Endodermal cell (in vitro differentiated cells): ENCODE results near the gene PITHD1. TPM values are rescaled to one million over a fixed set of nuclear protein-coding genes. Genes with fewer than 3 reads are reported as not detected.
"Not testable (repeated sequence)": the region's sequence is repeated elsewhere in the genome, so short reads cannot be mapped to it uniquely, and the experiment has no call there.

Experiments
- DNase-seq: peaks from one replicate; pipeline ENCODE4 v3.0.0-alpha.2; 2017
- H3K27ac ChIP-seq: 2 replicates; pipeline ENCODE4 v1.5.1; 2013; ENCODE audit warnings: mild to moderate bottlenecking, low read depth, low read length, moderate library complexity
- H3K27me3 ChIP-seq: 2 replicates; pipeline ENCODE4 v1.6.1; 2013; ENCODE audit warnings: mild to moderate bottlenecking, low read length, moderate library complexity; ENCODE audit not compliant: insufficient read depth, control insufficient read depth, poor library complexity, severe bottlenecking
- H3K36me3 ChIP-seq: 2 replicates; pipeline ENCODE4 v1.7.0; 2013; ENCODE audit warnings: mild to moderate bottlenecking, low read length, moderate library complexity; ENCODE audit not compliant: control insufficient read depth, insufficient read depth
- H3K4me1 ChIP-seq: one replicate; pipeline ENCODE4 v1.7.0; 2013; ENCODE audit warnings: low read length; ENCODE audit not compliant: control insufficient read depth, insufficient read depth
- H3K4me3 ChIP-seq: 2 replicates; pipeline ENCODE4 v1.5.1; 2013; ENCODE audit warnings: mild to moderate bottlenecking, low read length, moderate library complexity
- H3K9ac ChIP-seq: 2 replicates; pipeline ENCODE4 v1.6.1; 2013; ENCODE audit warnings: mild to moderate bottlenecking, low read length, moderate library complexity; ENCODE audit not compliant: poor library complexity, severe bottlenecking; ENCODE audit errors: extremely low read depth
- H3K9me3 ChIP-seq: 2 replicates; pipeline ENCODE4 v1.6.1; 2013; ENCODE audit warnings: mild to moderate bottlenecking, low read length, moderate library complexity; ENCODE audit not compliant: control insufficient read depth
- H3K27ac Mint-ChIP-seq: 2 replicates; pipeline ENCODE4 v1.8.0; 2020; ENCODE audit warnings: mixed read lengths
- H3K27me3 Mint-ChIP-seq: 2 replicates; pipeline ENCODE4 v1.8.0; 2021; ENCODE audit warnings: mild to moderate bottlenecking, mixed read lengths; ENCODE audit not compliant: insufficient read depth
- H3K36me3 Mint-ChIP-seq: 2 replicates; pipeline ENCODE4 v1.8.0; 2020; ENCODE audit warnings: low read depth, mixed read lengths
- H3K4me1 Mint-ChIP-seq: 2 replicates; pipeline ENCODE4 v1.8.0; 2020; ENCODE audit warnings: mixed read lengths
- H3K4me3 Mint-ChIP-seq: 2 replicates; pipeline ENCODE4 v1.8.0; 2020; ENCODE audit warnings: mild to moderate bottlenecking, moderate library complexity, mixed read lengths
- H3K9me3 Mint-ChIP-seq: 2 replicates; pipeline ENCODE4 v1.8.0; 2020; ENCODE audit warnings: mild to moderate bottlenecking, mixed read lengths
- WGBS, 2 experiments: methylation state at CpG; one replicate each; pipeline versions ENCODE4 v1.1.5 to v1.1.7; 2013; ENCODE audit warnings: missing lambda C conversion rate in 2 of 2, mixed read lengths in 1 of 2; ENCODE audit not compliant: insufficient coverage in 1 of 2, insufficient read length in 1 of 2; 5-methylcytosine and 5-hydroxymethylcytosine counted together
- total RNA-seq, 2 donors: library from RNA; stranded (reverse); fragmentation: NEBNext Ultra II Directional in 1 of 2; extraction: Animal tissue kit (Norgen Biotek cat#: 25700) in 1 of 2; gene quantifications; 2 replicates in 1 of 2; 3 replicates in 1 of 2; pipeline ENCODE4 v1.2.1, GENCODE V29; 2021
- TF ChIP-seq, protein P1 (sequence below): fragments of 200-600 bp; sonication (generic); conservative IDR thresholded peaks from 2 replicates; pipeline ENCODE4 v1.5.0; 2021; ENCODE audit warnings: antibody characterized with exemption, mild to moderate bottlenecking

The PITHD1 gene
- total RNA-seq, 2 donors from 2014 or later = 62.5 to 71.3 TPM

DNA sequence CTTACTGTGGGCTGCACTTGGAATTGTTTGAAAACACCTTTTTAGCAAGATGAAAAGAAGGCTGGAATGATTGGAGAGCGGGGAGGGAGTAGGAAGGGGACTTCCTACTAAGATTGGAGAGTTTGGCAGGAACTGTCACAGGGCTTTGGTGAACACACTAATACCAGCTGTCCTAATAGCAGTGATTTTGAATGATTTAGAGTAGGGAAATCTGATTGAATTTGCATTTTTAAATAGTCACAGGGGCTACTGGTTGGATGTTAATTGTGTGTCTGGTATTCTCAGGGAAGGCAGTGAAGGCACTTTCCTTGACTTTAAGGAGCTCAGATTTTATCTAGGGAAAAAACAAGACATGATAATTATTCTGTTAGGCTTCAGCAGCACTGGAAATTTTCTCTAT lies 49.5 kb downstream of the PITHD1 start:
- no peaks in the 10 kb centered on the region for H3K27me3 ChIP-seq
- H3K4me1 Mint-ChIP-seq = peaks cover 12% of the 10 kb centered on the region
- H3K9ac ChIP-seq = no peak overlapping the region
- TF ChIP-seq, protein P1, sequence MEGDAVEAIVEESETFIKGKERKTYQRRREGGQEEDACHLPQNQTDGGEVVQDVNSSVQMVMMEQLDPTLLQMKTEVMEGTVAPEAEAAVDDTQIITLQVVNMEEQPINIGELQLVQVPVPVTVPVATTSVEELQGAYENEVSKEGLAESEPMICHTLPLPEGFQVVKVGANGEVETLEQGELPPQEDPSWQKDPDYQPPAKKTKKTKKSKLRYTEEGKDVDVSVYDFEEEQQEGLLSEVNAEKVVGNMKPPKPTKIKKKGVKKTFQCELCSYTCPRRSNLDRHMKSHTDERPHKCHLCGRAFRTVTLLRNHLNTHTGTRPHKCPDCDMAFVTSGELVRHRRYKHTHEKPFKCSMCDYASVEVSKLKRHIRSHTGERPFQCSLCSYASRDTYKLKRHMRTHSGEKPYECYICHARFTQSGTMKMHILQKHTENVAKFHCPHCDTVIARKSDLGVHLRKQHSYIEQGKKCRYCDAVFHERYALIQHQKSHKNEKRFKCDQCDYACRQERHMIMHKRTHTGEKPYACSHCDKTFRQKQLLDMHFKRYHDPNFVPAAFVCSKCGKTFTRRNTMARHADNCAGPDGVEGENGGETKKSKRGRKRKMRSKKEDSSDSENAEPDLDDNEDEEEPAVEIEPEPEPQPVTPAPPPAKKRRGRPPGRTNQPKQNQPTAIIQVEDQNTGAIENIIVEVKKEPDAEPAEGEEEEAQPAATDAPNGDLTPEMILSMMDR = no peak
- peaks cover 4% of the 10 kb centered on the region for H3K4me1 ChIP-seq
- H3K27me3 Mint-ChIP-seq = no peaks in the 10 kb centered on the region
- no peak overlapping the region for H3K27ac ChIP-seq
- H3K4me3 ChIP-seq = no peak overlapping the region
- no peak for DNase-seq
- WGBS, 2 experiments = 67 to 100% methylated on average over 1 of the region's 1 CpG
- no peaks in the 10 kb centered on the region for H3K9me3 ChIP-seq
- H3K9me3 Mint-ChIP-seq = no peaks in the 10 kb centered on the region
- no peak overlapping the region for H3K27ac Mint-ChIP-seq
- H3K36me3 Mint-ChIP-seq = no peaks in the 10 kb centered on the region
- H3K4me3 Mint-ChIP-seq = no peak overlapping the region
- H3K36me3 ChIP-seq = no peaks in the 10 kb centered on the region

DNA sequence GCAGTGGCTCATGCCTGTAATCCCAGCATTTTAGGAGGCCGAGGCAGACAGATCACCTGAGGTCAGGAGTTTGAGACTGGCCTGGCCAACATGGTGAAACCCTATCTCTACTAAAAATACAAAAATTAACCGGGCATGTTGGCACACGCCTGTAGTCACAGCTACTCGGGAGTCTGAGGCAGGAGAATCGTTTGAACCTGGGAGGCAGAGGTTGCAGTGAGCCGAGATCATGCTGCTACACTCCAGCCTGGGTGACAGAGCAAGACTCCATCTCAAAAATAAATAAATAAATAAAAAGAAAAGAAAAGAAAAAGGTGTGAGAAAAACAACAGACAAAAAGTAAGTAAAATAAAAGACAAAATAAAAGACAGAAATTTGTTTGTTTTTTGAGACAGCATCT lies 55.9 kb downstream of the PITHD1 start:
- H3K4me3 Mint-ChIP-seq = not testable (repeated sequence)

DNA sequence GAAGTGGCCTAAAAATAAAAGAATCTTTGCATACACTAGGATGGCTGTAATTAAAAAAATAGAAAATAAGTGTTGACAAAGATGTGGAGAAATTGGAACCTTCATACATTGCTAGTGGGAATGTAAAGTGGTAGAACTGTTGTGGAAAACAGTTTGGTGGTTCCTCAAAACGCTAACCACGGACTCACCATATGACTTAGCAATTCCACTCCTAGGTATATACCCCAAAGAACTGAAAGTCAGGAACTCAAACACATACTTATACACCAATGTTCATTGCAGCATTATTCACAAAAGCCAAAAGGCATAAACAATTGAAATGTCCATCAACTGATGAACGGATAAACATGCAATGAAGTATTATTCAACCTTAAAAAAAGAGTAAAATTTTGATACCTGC lies 57.8 kb downstream of the PITHD1 start:
- H3K27me3 Mint-ChIP-seq = peaks cover 15% of the 10 kb centered on the region
- peaks cover 7% of the 10 kb centered on the region for H3K4me1 Mint-ChIP-seq
- DNase-seq = no peak
- no peak overlapping the region for H3K4me3 Mint-ChIP-seq
- H3K27ac Mint-ChIP-seq = no peak overlapping the region
- Histone ChIP-seq H3K27ac (no peak overlapping the region), H3K4me3 (no peak overlapping the region), H3K4me1 (no peaks in the 10 kb centered on the region), H3K36me3 (no peaks in the 10 kb centered on the region), H3K9ac (no peak overlapping the region), H3K27me3 (peaks cover 21% of the 10 kb centered on the region), H3K9me3 (no peaks in the 10 kb centered on the region)
- 93% methylated on average over 3 of the region's 3 CpGs; no CpG with 5 or more reads in 1 of the 2 experiments for WGBS, 2 experiments
- TF ChIP-seq, protein P1 = no peak
- no peaks in the 10 kb centered on the region for H3K9me3 Mint-ChIP-seq
- no peaks in the 10 kb centered on the region for H3K36me3 Mint-ChIP-seq

More for the DNA sequence above, 55.9 kb downstream of the PITHD1 start:
- not testable (repeated sequence) for H3K36me3 ChIP-seq, H3K9ac ChIP-seq, H3K4me1 ChIP-seq, H3K27ac ChIP-seq, H3K4me1 Mint-ChIP-seq, H3K4me3 ChIP-seq, H3K9me3 Mint-ChIP-seq, H3K27ac Mint-ChIP-seq, H3K9me3 ChIP-seq, DNase-seq, H3K36me3 Mint-ChIP-seq
- 91 to 95% methylated on average over 5 to 6 of the region's 6 CpGs for WGBS, 2 experiments
- H3K27me3 ChIP-seq = peaks cover 21% of the 10 kb centered on the region
- peaks cover 15% of the 10 kb centered on the region for H3K27me3 Mint-ChIP-seq

Other genes starting within 250 kb of the PITHD1 start
- 1 to 10 TPM; 7.3 to 9.8 TPM for gene E2F2, start 247.2 kb upstream of the PITHD1 start, total RNA-seq
- 100 to 1,000 TPM; 281 to 338 TPM for gene ID3, start 218.9 kb upstream of the PITHD1 start, total RNA-seq
- gene RPL11, start 86.6 kb upstream of the PITHD1 start, total RNA-seq = 1,000 to 10,000 TPM; 1,338 to 1,473 TPM
- 10 to 100 TPM; 33.3 to 42.4 TPM for gene ELOA, start 34.9 kb upstream of the PITHD1 start, total RNA-seq
- gene LYPLA2, start 12.7 kb downstream of the PITHD1 start, total RNA-seq = 100 to 1,000 TPM; 103 to 107 TPM
- gene GALE, start 22.3 kb downstream of the PITHD1 start, total RNA-seq = 10 to 100 TPM; 60.4 to 66.0 TPM
- 10 to 100 TPM; 24.0 to 41.7 TPM for gene HMGCL, start 47.0 kb downstream of the PITHD1 start, total RNA-seq
- 10 to 100 TPM in 1 of 2 donors, 1 to 10 TPM in 1; 9.7 to 14.0 TPM for gene FUCA1, start 89.9 kb downstream of the PITHD1 start, total RNA-seq
- gene CNR2, start 134.9 kb downstream of the PITHD1 start, total RNA-seq = not detected
- gene PNRC2, start 181.4 kb downstream of the PITHD1 start, total RNA-seq = 100 to 1,000 TPM; 107 to 108 TPM
- 100 to 1,000 TPM; 162 to 170 TPM for gene SRSF10, start 201.9 kb downstream of the PITHD1 start, total RNA-seq